Peyer's patch (tissue), 4 donors: ENCODE results near the gene GTF3C5.

Experiments
- CTCF ChIP-seq, 6 experiments: fragments of 450-650 bp in 4 of 6; fragments of 200-600 bp in 2 of 6; sonication (generic) in 1 of 6; IDR thresholded peaks; one replicate each; pipeline ENCODE4 v1.5.1; 2017 to 2019; ENCODE audit warnings: antibody characterized with exemption in 6 of 6, mild to moderate bottlenecking in 3 of 6, moderate library complexity in 1 of 6
- POLR2A ChIP-seq, 2 donors: fragments of 450-650 bp; IDR thresholded peaks; one replicate each; pipeline ENCODE4 v1.5.1; 2017; ENCODE audit warnings: antibody characterized with exemption in 2 of 2, mild to moderate bottlenecking in 2 of 2, moderate library complexity in 2 of 2

- TF ChIP-seq POLR2A (IDR thresholded peaks at IDR 0.05) = no peak
- TF ChIP-seq CTCF (IDR thresholded peaks at IDR 0.05) = no peak
These were observed 26.8 kb downstream of the GTF3C5 start for GRCh38 chr9:133057553-133057952.
